PC-3 (cell line): Measurements from ENCODE around the gene WDR75. TPM values are rescaled to one million over a fixed set of nuclear protein-coding genes. Genes with fewer than 3 reads are reported as not detected.

Source experiments
- ATAC-seq: fragments of 200-7000 bp; cut with Tn5 transposase; 2 replicates; pipeline ENCODE4 v1.9.1; 2020; ENCODE audit warnings: mild to moderate bottlenecking, moderate library complexity
- BruUV-seq: library from RNA; stranded (reverse); fragments of 400-500 nt; replicated peaks from 2 replicates; lab custom pipeline; 2021; lab: Mats Ljungman, UMichigan
- CTCF ChIA-PET: fragments of 300-600 bp; sonication (Branson Sonifier 250); formaldehyde crosslinking; loops from one replicate; lab custom pipeline; 2022; ENCODE audit warnings: antibody characterized with exemption; lab: Charles Lee
- POLR2A ChIA-PET: fragments of 300-600 bp; sonication (Branson Sonifier 250); formaldehyde crosslinking; loops from one replicate; lab custom pipeline; 2022; ENCODE audit warnings: antibody characterized with exemption; ENCODE audit not compliant: unreplicated experiment; lab: Charles Lee
- DNase-seq: peaks from one replicate; pipeline ENCODE4 v3.0.0-alpha.2; 2015
- H2AFZ ChIP-seq: fragments of 300-600 bp; sonication (generic); 2 replicates; pipeline ENCODE4 v1.6.0; 2016; ENCODE audit warnings: antibody characterized with exemption, low read length
- H3F3A ChIP-seq: fragments of 300-600 bp; sonication (generic); one replicate; pipeline ENCODE4 v1.6.0; 2017; ENCODE audit warnings: antibody characterized with exemption, low read length, control low read depth, mild to moderate bottlenecking; ENCODE audit not compliant: unreplicated experiment
- H3K27ac ChIP-seq: fragments of 300-600 bp; sonication (generic); 2 replicates; pipeline ENCODE4 v1.5.1; 2016; ENCODE audit warnings: mild to moderate bottlenecking, low read length
- H3K27me3 ChIP-seq: fragments of 300-600 bp; sonication (generic); 2 replicates; pipeline ENCODE4 v1.6.1; 2016; ENCODE audit warnings: low read length, mixed read lengths
- H3K36me3 ChIP-seq: fragments of 300-600 bp; sonication (generic); 2 replicates; pipeline ENCODE4 v1.6.1; 2016; ENCODE audit warnings: low read depth, mixed run types, low read length, mixed read lengths
- H3K4me1 ChIP-seq: fragments of 300-600 bp; sonication (generic); 2 replicates; pipeline ENCODE4 v1.5.1; 2016; ENCODE audit warnings: low read length; ENCODE audit not compliant: insufficient read depth
- H3K4me2 ChIP-seq: fragments of 300-600 bp; sonication (generic); 2 replicates; pipeline ENCODE4 v1.6.0; 2016; ENCODE audit warnings: low read length
- H3K4me3 ChIP-seq: fragments of 300-600 bp; sonication (generic); 2 replicates; pipeline ENCODE4 v1.5.1; 2016; ENCODE audit warnings: mild to moderate bottlenecking, low read length, mixed read lengths
- H3K79me2 ChIP-seq: fragments of 300-600 bp; sonication (generic); 2 replicates; pipeline ENCODE4 v1.6.1; 2017; ENCODE audit warnings: low read length, mixed read lengths
- H3K9ac ChIP-seq: fragments of 300-600 bp; sonication (generic); 2 replicates; pipeline ENCODE4 v1.6.0; 2016; ENCODE audit warnings: mild to moderate bottlenecking, low read length
- H3K9me2 ChIP-seq: fragments of 300-600 bp; sonication (generic); replicated peaks from 2 replicates; pipeline ENCODE4 v1.6.1; 2016; ENCODE audit warnings: mixed run types, low read length, mixed read lengths
- H3K9me3 ChIP-seq: fragments of 300-600 bp; sonication (generic); 2 replicates; pipeline ENCODE4 v1.6.1; 2016; ENCODE audit warnings: low read length, mixed read lengths
- H4K20me1 ChIP-seq: fragments of 300-600 bp; sonication (generic); 2 replicates; pipeline ENCODE4 v1.6.1; 2016; ENCODE audit warnings: low read length, mixed read lengths
- CTCF ChIP-seq: fragments of 300-600 bp; sonication (generic); conservative IDR thresholded peaks from 2 replicates; pipeline ENCODE4 v1.5.1; 2017; ENCODE audit warnings: antibody characterized with exemption, low read depth, mild to moderate bottlenecking, low read length
- EZH2 ChIP-seq: fragments of 300-600 bp; sonication (generic); IDR thresholded peaks from one replicate; pipeline ENCODE4 v1.6.1; 2017; ENCODE audit warnings: antibody characterized with exemption, mild to moderate bottlenecking, low read length; ENCODE audit not compliant: unreplicated experiment
- EZH2phosphoT487 ChIP-seq: fragments of 300-600 bp; sonication (generic); IDR thresholded peaks from 2 replicates; pipeline ENCODE4 v1.6.1; 2018; ENCODE audit warnings: mild to moderate bottlenecking, antibody characterized with exemption, low read length, borderline replicate concordance
- intact Hi-C: fragments of 100-400 bp; cut with micrococcal nuclease; formaldehyde crosslinking; loops from 2 replicates; pipeline ENCODE4 v1.9.0; 2023
- total RNA-seq: library from RNA; depleted of rRNA; stranded (reverse); fragments of >200 nt; gene quantifications from 2 replicates; pipeline ENCODE4 v1.2.3, GENCODE V29; 2014

WDR75 gene
- total RNA-seq, 1 experiment from 2014 or later = 62.5 TPM

DNA sequence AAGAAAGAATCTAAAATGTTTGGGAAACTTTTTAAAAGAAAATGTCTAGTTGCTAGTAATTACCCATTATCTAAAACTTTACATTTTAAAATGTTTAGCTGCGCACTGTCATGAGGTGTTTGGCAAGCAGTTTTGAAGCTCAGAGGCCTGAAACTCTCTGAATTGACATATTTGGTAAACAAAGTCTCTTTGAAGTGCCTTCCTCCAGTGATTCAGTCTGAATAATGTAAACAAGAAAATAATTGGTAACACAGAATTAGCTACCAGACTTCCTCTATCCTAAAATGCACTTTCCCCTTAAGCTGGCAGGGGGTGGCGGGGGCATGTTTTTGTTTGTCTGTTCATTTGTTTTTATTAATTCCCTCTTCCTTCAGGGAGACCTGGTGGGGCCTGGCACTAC is 61.4 kb downstream of the WDR75 start:
- H3K27me3 ChIP-seq = no peaks in the 10 kb centered on the region
- H3K4me2 ChIP-seq = no peak overlapping the region
- intact Hi-C loops = no loop called here
- H3K79me2 ChIP-seq = no peaks in the 10 kb centered on the region
- DNase-seq (no peak), ATAC-seq (no peak)
- no peak overlapping the region for H3K27ac ChIP-seq
- no peaks in the 10 kb centered on the region for H4K20me1 ChIP-seq
- CTCF ChIA-PET = no interaction called here
- BruUV-seq = no TSS peak
- H3K4me1 ChIP-seq = no peaks in the 10 kb centered on the region
- H3F3A ChIP-seq = no peaks in the 10 kb centered on the region
- H2AFZ ChIP-seq = no peak overlapping the region
- no peaks in the 10 kb centered on the region for H3K36me3 ChIP-seq
- H3K9me2 ChIP-seq = no peaks in the 10 kb centered on the region
- no peak for TF ChIP-seq EZH2
- TF ChIP-seq EZH2phosphoT487 = no peak
- no peak for TF ChIP-seq CTCF
- no peak overlapping the region for H3K9ac ChIP-seq
- no peaks in the 10 kb centered on the region for H3K9me3 ChIP-seq
- POLR2A ChIA-PET = no interaction called here
- no peak overlapping the region for H3K4me3 ChIP-seq

DNA sequence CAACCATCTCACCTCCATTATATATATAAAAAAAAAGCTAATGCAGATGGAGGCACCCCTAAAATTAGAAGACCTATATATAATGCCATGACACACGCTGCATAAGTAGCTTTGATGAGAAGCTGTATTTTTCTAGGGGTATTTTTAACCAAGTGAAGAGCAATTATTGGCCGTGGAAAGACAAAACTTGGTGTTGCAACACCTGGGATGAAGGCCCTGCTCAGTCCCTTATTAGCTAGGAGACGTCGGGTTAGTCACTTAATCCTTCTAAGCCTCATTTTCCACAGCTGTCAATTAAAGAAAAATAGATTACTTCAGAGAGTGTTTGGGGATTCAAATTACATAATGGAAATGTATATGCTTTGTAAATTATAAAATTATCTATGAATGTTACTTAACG is 63.0 kb downstream of the WDR75 start:
- no peaks in the 10 kb centered on the region for H3K36me3 ChIP-seq
- no peak overlapping the region for H3K4me2 ChIP-seq
- TF ChIP-seq EZH2 = no peak
- no peak for TF ChIP-seq EZH2phosphoT487
- TF ChIP-seq CTCF = no peak
- H3K27me3 ChIP-seq = no peaks in the 10 kb centered on the region
- ChIA-PET CTCF (no interaction called here), POLR2A (no interaction called here)
- H2AFZ ChIP-seq = no peak overlapping the region
- no peak overlapping the region for H3K27ac ChIP-seq
- H3F3A ChIP-seq = no peaks in the 10 kb centered on the region
- no peaks in the 10 kb centered on the region for H3K9me3 ChIP-seq
- no peak overlapping the region for H3K4me3 ChIP-seq
- intact Hi-C loops = no loop called here
- H3K79me2 ChIP-seq = no peaks in the 10 kb centered on the region
- DNase-seq (no peak), ATAC-seq (no peak)
- no TSS peak for BruUV-seq
- no peak overlapping the region for H3K9ac ChIP-seq
- H3K9me2 ChIP-seq = no peaks in the 10 kb centered on the region
- no peaks in the 10 kb centered on the region for H3K4me1 ChIP-seq
- no peaks in the 10 kb centered on the region for H4K20me1 ChIP-seq

DNA sequence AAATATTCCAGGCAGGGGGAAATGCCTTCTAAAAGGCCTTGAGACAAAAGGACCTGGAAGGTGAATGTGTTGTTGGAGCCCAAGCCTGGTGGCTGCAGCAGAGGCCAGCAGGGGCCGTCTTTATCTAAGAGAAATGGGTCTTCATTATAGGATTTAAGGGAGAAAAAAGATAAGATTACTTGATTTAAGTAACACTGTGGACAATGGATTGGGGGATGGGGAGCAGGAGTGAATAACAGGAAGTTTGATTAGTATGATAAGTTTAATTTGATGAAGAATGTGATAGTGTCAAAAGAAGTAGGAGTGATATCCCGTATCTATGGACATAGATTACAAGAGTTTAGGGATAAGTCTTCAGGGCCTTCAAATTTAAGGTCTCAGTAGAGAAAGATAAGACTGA is 64.2 kb downstream of the WDR75 start:
- no peaks in the 10 kb centered on the region for H3K9me3 ChIP-seq
- intact Hi-C loops = no loop called here
- H3K4me2 ChIP-seq = no peak overlapping the region
- no peak overlapping the region for H2AFZ ChIP-seq
- no peaks in the 10 kb centered on the region for H3K79me2 ChIP-seq
- H3K27ac ChIP-seq = no peak overlapping the region
- no peaks in the 10 kb centered on the region for H4K20me1 ChIP-seq
- DNase-seq (no peak), ATAC-seq (no peak)
- H3K36me3 ChIP-seq = no peaks in the 10 kb centered on the region
- H3F3A ChIP-seq = no peaks in the 10 kb centered on the region
- CTCF ChIA-PET = no interaction called here
- no peak overlapping the region for H3K9ac ChIP-seq
- TF ChIP-seq EZH2 = no peak
- TF ChIP-seq EZH2phosphoT487 = no peak
- TF ChIP-seq CTCF = no peak
- no peaks in the 10 kb centered on the region for H3K4me1 ChIP-seq
- POLR2A ChIA-PET = no interaction called here
- H3K4me3 ChIP-seq = no peak overlapping the region
- no TSS peak for BruUV-seq
- H3K27me3 ChIP-seq = no peaks in the 10 kb centered on the region
- H3K9me2 ChIP-seq = no peaks in the 10 kb centered on the region
